ENCODE results near the gene C16orf92. TPM values are rescaled to one million over a fixed set of nuclear protein-coding genes. Genes with fewer than 3 reads are reported as not detected.

The C16orf92 gene
- total and polyA plus RNA-seq, 2 of the 13 experiments (the other 11 are each of a cell fraction or from before 2014, with no cell fraction given), result not detected

- TF ChIP-seq TIGD3 (CRISPR knock-in tag; IDR thresholded peaks at IDR 0.05; ENCODE audit: borderline replicate concordance), result 0 out of 2 replicates have a peak, but pooled peaks have one; percentile 61
- peak; percentile 88 for TF ChIP-seq ISL2 (CRISPR knock-in tag; IDR thresholded peaks at IDR 0.05)
- peak; percentile 89 for TF ChIP-seq FOXK2 (IDR thresholded peaks at IDR 0.05)
- TF ChIP-seq MBNL3 (CRISPR knock-in tag; conservative IDR thresholded peaks at IDR 0.05), result no peak
- TF ChIP-seq PBX2 (CRISPR knock-in tag; IDR thresholded peaks at IDR 0.05), result no peak
- no peak for TF ChIP-seq HDAC6 (IDR thresholded peaks at IDR 0.05; ENCODE audit: low read depth, low read length)
- no peak for TF ChIP-seq SNAPC5 (CRISPR knock-in tag; IDR thresholded peaks at IDR 0.05; ENCODE audit: borderline replicate concordance)
- TF ChIP-seq KDM2A (CRISPR knock-in tag; IDR thresholded peaks at IDR 0.05; ENCODE audit: borderline replicate concordance, low read depth), result peak; percentile 100
- peak; percentile 75 for TF ChIP-seq GZF1 (CRISPR knock-in tag; IDR thresholded peaks at IDR 0.05)
- TF ChIP-seq RNF2 (conservative IDR thresholded peaks at IDR 0.05; ENCODE audit: low read depth), result peak; percentile 86
- no peak for TF ChIP-seq NFE2 (CRISPR knock-in tag; IDR thresholded peaks at IDR 0.05)
- no peak for TF ChIP-seq ZNF260 (CRISPR knock-in tag; IDR thresholded peaks at IDR 0.05; ENCODE audit: borderline replicate concordance, low read depth)
- TF ChIP-seq IKZF4 (CRISPR knock-in tag; IDR thresholded peaks at IDR 0.05; ENCODE audit: borderline replicate concordance, low read depth, not compliant biosample characterization), result peak; percentile 66
- TF ChIP-seq ZNF530 (CRISPR knock-in tag; IDR thresholded peaks at IDR 0.05; ENCODE audit: low read depth), result no peak
- no peak for TF ChIP-seq NFIB (CRISPR knock-in tag; IDR thresholded peaks at IDR 0.05; ENCODE audit: borderline replicate concordance)
- TF ChIP-seq SNRNP70 (IDR thresholded peaks at IDR 0.05; ENCODE audit: low read depth, low read length), result no peak
- no peak for TF ChIP-seq ZNF644 (CRISPR knock-in tag; IDR thresholded peaks at IDR 0.05; ENCODE audit: low read depth)
- 0 out of 2 replicates have a peak, but pooled peaks have one; percentile 18 for TF ChIP-seq SMAD3 (CRISPR knock-in tag; IDR thresholded peaks at IDR 0.05)
- TF ChIP-seq ZNF646 (CRISPR knock-in tag; IDR thresholded peaks at IDR 0.05), result no peak
- TF ChIP-seq ZNF232 (CRISPR knock-in tag; IDR thresholded peaks at IDR 0.05; ENCODE audit: borderline replicate concordance), result no peak; the same call in 1 of the 2 replicates
- no peak for TF ChIP-seq NR2F6 (IDR thresholded peaks at IDR 0.05)
- no peak; the same call in 1 of the 2 replicates for TF ChIP-seq NR2F6 (CRISPR knock-in tag; IDR thresholded peaks at IDR 0.05)
Measured at GRCh38 chr16:29973384-29974246, 49.4 kb upstream of the C16orf92 start, which contains the start of gene TAOK2 (continued).
